Progenitor cell of endocrine pancreas (in vitro differentiated cells): ENCODE data around the gene RBM19. TPM values are rescaled to one million over a fixed set of nuclear protein-coding genes. Genes with fewer than 3 reads are reported as not detected.
"Not testable (repeated sequence)": the region's sequence is repeated elsewhere in the genome, so short reads cannot be mapped to it uniquely, and the experiment has no call there.

Experiments
- DNase-seq: peaks from one replicate; pipeline ENCODE4 v3.0.0; 2021; ENCODE audit warnings: low spot score; ENCODE audit not compliant: unreplicated experiment
- H3K27ac Mint-ChIP-seq: 2 replicates; pipeline ENCODE4 v1.8.0; 2021; ENCODE audit warnings: mild to moderate bottlenecking, moderate library complexity, mixed read lengths
- H3K27me3 Mint-ChIP-seq: 2 replicates; pipeline ENCODE4 v1.8.0; 2021; ENCODE audit warnings: mixed read lengths
- H3K36me3 Mint-ChIP-seq: 2 replicates; pipeline ENCODE4 v1.8.0; 2022; ENCODE audit warnings: mixed read lengths; ENCODE audit not compliant: insufficient read depth
- H3K4me1 Mint-ChIP-seq: 2 replicates; pipeline ENCODE4 v1.8.0; 2021; ENCODE audit warnings: low read depth, mixed read lengths
- H3K4me3 Mint-ChIP-seq: 2 replicates; pipeline ENCODE4 v1.8.0; 2021; ENCODE audit warnings: low read depth, mild to moderate bottlenecking, moderate library complexity, mixed read lengths
- H3K9me3 Mint-ChIP-seq: 2 replicates; pipeline ENCODE4 v1.8.0; 2021; ENCODE audit warnings: low read depth, mixed read lengths
- total RNA-seq: library from RNA; stranded (reverse); gene quantifications from 2 replicates; pipeline ENCODE4 v1.2.1, GENCODE V29; 2021
- TF ChIP-seq, protein P1 (sequence below): fragments of 200-600 bp; sonication (generic); IDR thresholded peaks from one replicate; pipeline ENCODE4 v1.5.0; 2021; ENCODE audit warnings: antibody characterized with exemption, mild to moderate bottlenecking; ENCODE audit not compliant: unreplicated experiment

Gene RBM19
- total RNA-seq, 1 donor from 2014 or later = 39.4 TPM

DNA sequence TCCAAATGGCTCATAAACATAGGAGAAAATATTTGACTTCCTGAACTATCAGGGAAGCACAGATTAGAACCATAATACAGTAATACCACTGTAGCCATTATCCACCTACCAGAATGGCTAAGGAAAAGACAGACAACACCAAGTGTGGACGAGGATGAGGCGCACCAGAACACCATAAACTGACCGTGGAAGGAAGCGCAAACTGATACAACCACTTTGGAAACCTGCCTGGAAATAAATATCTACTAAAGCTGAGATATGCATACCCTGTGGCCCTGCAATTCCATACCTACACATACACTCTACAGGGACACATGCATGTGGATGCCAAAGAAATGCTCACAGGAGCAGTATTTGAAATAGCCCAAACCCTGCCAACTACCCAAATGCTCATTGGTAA, 60.3 kb downstream of the RBM19 start:
- Mint-ChIP-seq H3K36me3 (peaks cover 22% of the 10 kb centered on the region), H3K4me1 (no peaks in the 10 kb centered on the region), H3K4me3 (no peak overlapping the region), H3K9me3 (peaks cover 6% of the 10 kb centered on the region), H3K27ac (no peak overlapping the region), H3K27me3 (no peaks in the 10 kb centered on the region)
- TF ChIP-seq, protein P1, sequence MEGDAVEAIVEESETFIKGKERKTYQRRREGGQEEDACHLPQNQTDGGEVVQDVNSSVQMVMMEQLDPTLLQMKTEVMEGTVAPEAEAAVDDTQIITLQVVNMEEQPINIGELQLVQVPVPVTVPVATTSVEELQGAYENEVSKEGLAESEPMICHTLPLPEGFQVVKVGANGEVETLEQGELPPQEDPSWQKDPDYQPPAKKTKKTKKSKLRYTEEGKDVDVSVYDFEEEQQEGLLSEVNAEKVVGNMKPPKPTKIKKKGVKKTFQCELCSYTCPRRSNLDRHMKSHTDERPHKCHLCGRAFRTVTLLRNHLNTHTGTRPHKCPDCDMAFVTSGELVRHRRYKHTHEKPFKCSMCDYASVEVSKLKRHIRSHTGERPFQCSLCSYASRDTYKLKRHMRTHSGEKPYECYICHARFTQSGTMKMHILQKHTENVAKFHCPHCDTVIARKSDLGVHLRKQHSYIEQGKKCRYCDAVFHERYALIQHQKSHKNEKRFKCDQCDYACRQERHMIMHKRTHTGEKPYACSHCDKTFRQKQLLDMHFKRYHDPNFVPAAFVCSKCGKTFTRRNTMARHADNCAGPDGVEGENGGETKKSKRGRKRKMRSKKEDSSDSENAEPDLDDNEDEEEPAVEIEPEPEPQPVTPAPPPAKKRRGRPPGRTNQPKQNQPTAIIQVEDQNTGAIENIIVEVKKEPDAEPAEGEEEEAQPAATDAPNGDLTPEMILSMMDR = no peak
- DNase-seq = no peak

DNA sequence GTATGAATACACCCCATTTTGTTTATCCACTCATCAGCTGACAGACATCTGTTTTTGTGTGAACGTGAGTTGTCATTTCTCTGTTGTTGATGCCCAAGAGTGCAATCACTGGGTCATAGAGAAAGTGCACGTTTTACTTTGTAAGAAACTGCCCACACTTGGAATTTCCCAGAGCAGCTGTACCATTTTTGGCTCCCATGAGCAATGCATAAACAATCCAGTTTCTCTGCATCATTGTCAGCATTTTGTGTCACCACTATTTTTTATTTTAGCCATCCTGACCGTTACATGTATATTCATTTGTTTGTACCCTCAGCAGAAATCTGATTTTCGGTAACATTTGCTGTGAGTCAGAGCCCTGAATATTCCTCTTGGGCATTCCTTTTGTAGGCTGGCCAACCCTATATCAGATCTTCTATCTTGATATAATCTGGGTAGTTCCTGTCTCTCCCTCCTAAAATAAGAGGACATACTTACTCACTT, 62.7 kb downstream of the RBM19 start:
- DNase-seq = no peak
- no peak overlapping the region for H3K4me3 Mint-ChIP-seq
- TF ChIP-seq, protein P1 = no peak
- H3K9me3 Mint-ChIP-seq = peaks cover 6% of the 10 kb centered on the region
- H3K36me3 Mint-ChIP-seq = peaks cover 22% of the 10 kb centered on the region
- H3K4me1 Mint-ChIP-seq = peaks cover 15% of the 10 kb centered on the region
- H3K27me3 Mint-ChIP-seq = no peaks in the 10 kb centered on the region
- H3K27ac Mint-ChIP-seq = no peak overlapping the region

DNA sequence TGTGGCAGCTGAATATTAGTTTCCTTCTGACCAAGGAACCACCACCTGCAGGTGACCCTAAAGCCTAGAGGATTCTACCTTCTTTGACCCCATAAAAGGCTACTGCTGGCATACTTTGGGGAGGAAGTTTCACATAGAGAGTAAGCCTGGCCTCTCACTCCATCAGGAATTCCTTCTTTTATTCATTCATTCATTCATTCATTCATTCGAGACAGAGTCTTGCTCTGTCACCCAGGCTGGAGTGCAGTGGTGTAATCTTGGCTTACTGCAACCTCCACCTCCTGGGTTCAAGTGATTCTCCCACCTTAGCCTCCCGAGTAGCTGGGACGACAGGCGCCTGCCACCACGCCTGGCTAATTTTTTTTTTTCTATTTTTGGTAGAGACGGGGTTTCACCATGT, 64.8 kb downstream of the RBM19 start:
- H3K4me1 Mint-ChIP-seq = peaks cover 20% of the 10 kb centered on the region
- H3K27me3 Mint-ChIP-seq, H3K4me3 Mint-ChIP-seq, H3K9me3 Mint-ChIP-seq, DNase-seq, H3K27ac Mint-ChIP-seq: not testable (repeated sequence)
- peaks cover 18% of the 10 kb centered on the region for H3K36me3 Mint-ChIP-seq

DNA sequence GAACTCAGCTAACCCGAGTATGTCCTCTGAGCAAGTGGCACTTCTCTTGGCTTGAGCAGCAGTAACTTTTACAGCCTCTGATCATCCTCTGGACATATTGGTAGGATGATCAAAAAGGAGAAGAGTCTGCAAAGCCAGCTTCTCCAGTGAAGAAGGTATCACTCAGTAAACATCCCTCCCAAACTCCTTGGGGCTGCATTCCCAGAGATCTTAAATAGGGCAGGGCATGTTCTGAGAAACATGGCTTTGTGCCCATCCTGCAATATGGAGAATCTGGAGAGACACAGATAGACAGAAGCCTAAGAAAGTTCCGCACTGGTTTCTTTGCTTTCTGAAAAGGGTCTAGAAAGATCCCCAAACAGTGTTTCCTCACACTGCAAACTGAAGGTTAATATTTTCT, 65.4 kb downstream of the RBM19 start:
- Mint-ChIP-seq H3K27ac (no peak overlapping the region), H3K36me3 (peaks cover 14% of the 10 kb centered on the region), H3K27me3 (no peaks in the 10 kb centered on the region), H3K4me1 (peaks cover 22% of the 10 kb centered on the region), H3K4me3 (no peak overlapping the region), H3K9me3 (peaks cover 4% of the 10 kb centered on the region)
- no peak for DNase-seq
- TF ChIP-seq, protein P1 = no peak

DNA sequence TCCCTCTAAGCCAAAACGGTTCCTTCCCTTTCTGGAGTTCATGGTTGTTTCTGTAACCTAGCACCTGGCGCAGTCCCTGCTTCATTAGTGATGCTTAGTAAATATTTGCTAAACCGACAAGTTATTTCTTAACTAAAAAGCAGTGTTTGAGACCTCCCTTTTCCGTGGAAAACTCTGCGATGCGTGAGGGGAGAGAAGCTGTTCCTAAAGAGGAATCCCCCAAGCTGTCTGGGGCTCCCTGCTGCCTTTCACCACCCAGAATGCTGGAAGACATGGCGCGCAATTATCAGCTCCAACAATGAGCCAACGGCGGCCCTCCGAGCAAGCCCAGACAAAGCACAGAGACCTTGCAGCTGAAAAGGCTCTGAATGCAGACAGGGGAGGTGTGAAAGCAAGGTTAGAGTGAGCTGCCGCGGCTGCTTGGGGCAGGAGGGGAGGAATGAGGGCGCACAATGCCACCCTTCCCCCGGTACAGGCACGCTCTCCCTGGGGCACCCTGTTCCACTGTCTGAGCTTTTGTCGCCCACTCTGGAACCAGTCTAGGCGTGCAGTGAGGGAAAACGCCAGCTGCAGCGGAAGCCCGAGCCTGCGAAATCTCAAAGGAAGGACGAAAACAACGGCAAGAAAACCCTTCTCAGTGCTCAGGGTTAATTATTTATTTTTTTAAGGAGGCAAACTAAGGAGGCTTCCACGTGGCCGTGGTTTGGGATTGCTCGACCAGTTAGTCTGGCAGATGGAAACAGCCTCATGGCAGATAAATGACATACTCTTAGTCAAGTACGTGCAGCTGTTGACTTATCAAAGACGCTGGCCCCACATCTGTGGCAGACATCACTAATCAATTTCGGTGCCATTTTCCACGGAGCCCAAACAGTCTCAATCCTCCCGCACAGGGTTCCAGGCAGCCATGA, 66.3 kb downstream of the RBM19 start:
- Mint-ChIP-seq H3K36me3 (peaks cover 7% of the 10 kb centered on the region), H3K4me1 (peaks cover 22% of the 10 kb centered on the region), H3K4me3 (peak overlapping the region; percentile 72), H3K27ac (peak overlapping the region; percentile 98), H3K27me3 (no peaks in the 10 kb centered on the region), H3K9me3 (no peaks in the 10 kb centered on the region)
- DNase-seq = peak; percentile 19
- TF ChIP-seq, protein P1 = no peak

DNA sequence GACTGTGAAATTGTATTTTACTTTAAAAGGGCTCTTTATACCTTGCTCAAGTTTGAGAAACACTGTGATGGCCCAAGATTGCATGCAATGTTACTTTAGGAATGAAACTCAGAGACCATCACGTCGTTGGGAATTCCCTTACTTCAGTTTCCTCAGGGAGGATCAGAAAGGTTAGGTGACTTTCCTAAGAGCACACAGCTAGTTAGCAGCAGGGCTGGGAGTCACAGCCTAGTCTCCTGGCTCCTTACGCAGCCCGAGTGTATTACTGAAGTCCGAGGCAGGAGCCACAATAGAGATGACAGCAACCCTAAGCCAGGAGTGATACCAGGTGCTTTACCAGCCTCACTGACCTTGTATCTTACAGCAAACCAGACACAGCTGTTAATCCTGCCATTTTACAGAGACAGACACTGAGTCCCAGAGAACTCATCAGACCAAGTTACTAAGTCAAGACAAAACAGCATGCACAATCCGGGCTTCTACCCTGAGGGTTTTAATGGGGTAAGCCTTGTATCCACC, 67.0 kb downstream of the RBM19 start:
- peak overlapping the region; percentile 98 for H3K27ac Mint-ChIP-seq
- no peaks in the 10 kb centered on the region for H3K27me3 Mint-ChIP-seq
- no peaks in the 10 kb centered on the region for H3K9me3 Mint-ChIP-seq
- peaks cover 22% of the 10 kb centered on the region for H3K4me1 Mint-ChIP-seq
- H3K4me3 Mint-ChIP-seq = no peak overlapping the region
- H3K36me3 Mint-ChIP-seq = peaks cover 6% of the 10 kb centered on the region
- no peak for DNase-seq
- TF ChIP-seq, protein P1 = no peak
